Inflammatory macrophage (primary cell): ENCODE measurements around the gene COL6A5.
"Not testable (repeated sequence)": the region's sequence is repeated elsewhere in the genome, so short reads cannot be mapped to it uniquely, and the experiment has no call there.

Experiments
- DNase-seq, 2 donors: peaks; one replicate each; pipeline ENCODE4 v3.0.0-alpha.2; 2020 to 2022

COL6A5 gene

DNA sequence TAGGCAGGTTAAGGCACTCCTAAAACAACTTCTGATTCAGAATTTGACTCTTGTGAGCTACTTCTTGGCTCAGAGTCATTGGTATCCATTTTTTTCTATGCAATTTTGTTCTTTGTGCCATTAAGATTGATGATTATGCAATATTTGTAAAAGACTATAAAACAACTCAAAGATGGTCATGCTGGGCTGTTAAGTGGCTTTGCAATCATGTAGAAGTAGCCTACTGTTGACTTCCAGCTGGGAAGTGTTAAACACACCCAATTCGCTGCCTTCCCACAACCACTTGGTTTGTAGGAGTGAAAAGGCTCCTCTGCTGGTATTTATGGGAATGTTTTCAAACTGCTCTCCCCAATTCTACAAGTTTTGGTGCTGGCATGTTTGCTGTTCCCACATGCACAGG is 96.8 kb downstream of the COL6A5 start:
- DNase-seq, result no peak

GRCh38 chr3:130446840-130447239 is 101.4 kb downstream of the COL6A5 start:
- not testable (repeated sequence) for DNase-seq

DNA sequence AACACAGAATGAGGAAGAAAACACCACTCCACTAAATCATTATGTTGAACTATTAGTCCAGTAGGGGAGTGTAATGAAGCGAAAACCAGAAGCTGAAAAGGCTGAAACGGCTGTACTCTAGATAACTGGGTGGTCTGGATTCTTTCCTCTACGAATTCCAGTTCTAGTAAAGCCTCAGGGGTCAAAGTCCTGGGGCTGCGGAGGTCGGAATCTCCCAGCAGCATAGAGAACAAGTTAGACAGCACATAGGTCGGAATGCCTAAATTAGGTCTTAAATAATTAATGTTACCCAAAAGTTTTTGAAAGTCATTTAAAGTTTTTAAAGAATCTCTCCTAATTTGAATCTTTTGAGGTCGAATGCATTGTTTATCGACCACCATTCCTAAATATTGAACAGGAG is 102.7 kb downstream of the COL6A5 start:
- DNase-seq, result not testable (repeated sequence)

- no peak for DNase-seq
Observed at GRCh38 chr3:130456540-130456939, 111.1 kb downstream of the COL6A5 start.

DNA sequence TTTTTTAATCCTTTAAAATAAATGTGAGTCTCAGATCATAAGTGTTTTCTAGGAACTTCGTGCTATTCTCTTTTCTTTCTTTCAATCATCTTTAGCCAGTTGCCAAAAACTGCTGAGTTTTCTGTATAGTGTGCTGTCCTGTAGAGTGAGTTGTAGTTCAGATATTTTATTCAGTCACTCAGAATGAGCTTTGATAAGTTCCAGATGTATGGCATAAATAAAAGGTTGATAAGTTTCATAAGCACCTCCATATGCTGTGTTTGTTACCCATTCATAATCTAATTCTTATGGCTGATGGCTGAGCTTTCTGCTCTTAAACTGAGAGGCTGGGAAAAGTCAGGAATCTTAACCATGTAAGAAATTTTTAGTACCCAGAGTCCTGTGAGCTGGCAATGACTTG is 112.2 kb downstream of the COL6A5 start:
- DNase-seq, result no peak

- DNase-seq, result no peak
Observed at GRCh38 chr3:130459944-130460343, 114.5 kb downstream of the COL6A5 start.

- DNase-seq, result no peak
Observed at GRCh38 chr3:130462089-130462488, 116.6 kb downstream of the COL6A5 start.

- DNase-seq, result no peak
Observed at GRCh38 chr3:130463221-130463620, 117.7 kb downstream of the COL6A5 start.

GRCh38 chr3:130465521-130465920 is 120.0 kb downstream of the COL6A5 start:
- no peak for DNase-seq

DNA sequence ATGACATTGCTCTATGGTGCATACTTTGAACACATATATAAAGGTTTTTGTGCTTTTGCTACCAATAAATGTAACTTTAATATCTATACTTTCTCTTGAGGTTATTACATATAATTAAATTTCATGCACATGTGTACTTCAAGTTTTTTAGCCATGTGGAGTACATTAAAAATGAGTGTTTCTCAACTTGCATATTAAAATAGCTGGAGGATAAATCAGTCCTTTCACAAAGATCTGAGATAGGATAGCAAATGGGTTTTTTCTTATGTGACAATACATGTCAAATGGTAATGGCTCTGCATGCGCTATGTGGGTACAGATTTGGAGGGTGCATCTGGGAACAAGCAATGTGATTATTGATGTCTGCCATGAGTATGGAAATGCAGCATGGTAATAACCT is 122.8 kb downstream of the COL6A5 start:
- no peak for DNase-seq

DNA sequence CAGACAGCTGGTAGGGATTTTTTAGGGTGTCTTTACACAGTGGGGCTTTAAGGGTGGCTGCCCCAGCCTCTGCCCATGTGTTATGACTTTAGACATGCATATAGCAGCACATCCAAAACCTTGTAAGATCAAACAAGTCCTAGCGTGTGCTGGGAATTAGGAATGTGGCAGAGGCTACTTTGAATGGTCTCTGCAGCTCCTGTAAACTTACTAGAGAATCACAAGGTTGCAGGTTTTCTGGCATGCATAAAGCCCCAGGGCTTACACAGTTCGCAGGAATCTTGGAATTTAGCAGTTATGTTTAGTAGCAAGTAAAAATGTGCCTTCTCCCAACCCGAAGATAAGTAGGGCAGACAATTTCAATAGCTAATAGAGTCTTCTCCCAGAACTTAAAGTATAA is 124.7 kb downstream of the COL6A5 start:
- no peak for DNase-seq

GRCh38 chr3:130473416-130473815 is 127.9 kb downstream of the COL6A5 start:
- no peak for DNase-seq

GRCh38 chr3:130480736-130481135 is 135.3 kb downstream of the COL6A5 start:
- no peak for DNase-seq

GRCh38 chr3:130488288-130488687 is 142.8 kb downstream of the COL6A5 start:
- no peak for DNase-seq

GRCh38 chr3:130488769-130489450 is 143.4 kb downstream of the COL6A5 start:
- no peak for DNase-seq

DNA sequence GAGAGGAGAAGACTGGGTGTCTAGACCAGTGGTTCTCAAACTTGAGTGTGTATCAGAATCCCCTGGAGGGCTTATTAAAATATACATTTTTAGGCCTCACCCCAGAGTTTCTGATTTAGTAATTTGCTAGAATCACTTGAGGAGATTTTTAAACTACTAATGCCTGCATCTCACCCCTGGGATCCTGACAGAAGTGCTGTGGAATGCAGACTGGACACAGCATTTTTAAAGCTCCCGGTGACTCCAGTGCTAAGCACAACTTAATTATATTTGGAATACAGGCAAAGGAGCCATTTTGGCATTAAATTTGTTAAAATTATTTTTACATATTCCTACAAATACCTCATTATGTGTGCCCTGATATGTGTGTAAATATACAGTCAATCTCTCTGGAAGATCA is 144.8 kb downstream of the COL6A5 start:
- no peak for DNase-seq

DNA sequence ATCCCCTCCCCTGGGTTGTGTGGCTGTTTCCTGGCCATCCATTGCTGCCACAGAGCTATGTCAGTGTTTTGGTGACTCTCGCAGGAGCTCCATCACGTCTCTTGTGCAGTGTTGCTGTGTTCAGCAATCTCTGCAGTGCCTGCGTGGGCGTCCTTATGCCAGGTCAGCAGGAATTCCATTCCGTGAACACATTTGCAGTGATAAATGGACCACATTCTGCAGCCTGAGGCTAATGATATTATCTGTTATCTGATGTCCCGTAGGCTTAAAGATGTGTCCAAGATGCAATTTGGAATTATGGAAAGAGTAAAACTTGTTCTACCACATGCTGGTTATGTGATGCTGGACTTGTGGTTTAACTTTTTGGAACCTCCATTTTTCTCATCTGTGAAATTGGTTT is 146.0 kb downstream of the COL6A5 start:
- DNase-seq, result no peak

DNA sequence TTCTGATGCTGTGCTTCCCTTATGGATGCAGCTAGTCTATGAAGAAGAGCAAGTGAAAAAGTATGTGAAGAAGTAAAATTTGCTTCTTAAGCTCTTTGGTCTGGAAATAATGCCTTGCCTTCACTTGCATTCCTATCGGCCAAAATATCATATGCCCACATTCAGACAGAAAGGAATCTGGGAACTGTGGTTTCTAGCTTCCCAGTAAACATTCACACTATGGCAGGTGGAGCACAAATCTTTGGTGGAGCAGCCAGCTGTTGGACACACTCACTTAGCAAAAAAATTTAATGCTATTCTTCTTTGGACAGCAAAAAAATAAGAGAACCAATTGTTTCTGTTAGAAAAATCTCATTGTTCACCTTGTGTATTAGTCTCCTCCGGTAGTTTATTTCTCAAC is 159.2 kb downstream of the COL6A5 start:
- no peak for DNase-seq

- no peak for DNase-seq
Observed at GRCh38 chr3:130506031-130506430, 160.6 kb downstream of the COL6A5 start.

DNA sequence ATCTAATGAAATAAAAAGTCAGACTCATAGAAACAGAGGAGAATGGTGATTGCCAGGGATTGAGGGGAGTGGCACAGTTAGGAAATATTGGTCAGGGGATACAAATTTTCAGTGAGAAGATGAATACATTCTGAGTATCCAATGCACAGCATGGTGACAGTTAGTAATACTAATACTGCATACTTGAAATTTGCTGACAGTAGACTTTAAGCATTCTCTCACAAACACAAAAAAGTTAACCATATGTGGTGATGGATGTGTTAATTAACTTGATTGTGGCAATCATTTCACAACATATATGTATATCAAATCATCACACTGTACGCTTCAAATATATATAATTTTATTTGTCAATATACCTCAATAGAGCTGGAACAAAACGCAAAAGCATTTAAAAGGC is 162.3 kb downstream of the COL6A5 start:
- no peak for DNase-seq

GRCh38 chr3:130509008-130509407 is 163.5 kb downstream of the COL6A5 start:
- DNase-seq, result no peak

GRCh38 chr3:130514681-130515080 is 169.2 kb downstream of the COL6A5 start:
- DNase-seq, result no peak

- DNase-seq, result no peak
Observed at GRCh38 chr3:130515755-130516154, 170.3 kb downstream of the COL6A5 start.

GRCh38 chr3:130516645-130517512 is 171.4 kb downstream of the COL6A5 start, which contains the start of gene COL6A6:
Gene COL6A6, plus strand, starts transcription at chr3:130517177. Its CDS starts 43,188 bp downstream, at chr3:130560365.
- DNase-seq, result no peak
